Liver (tissue), 9 donors: ENCODE results near the gene LTBP4. TPM values are rescaled to one million over a fixed set of nuclear protein-coding genes. Genes with fewer than 3 reads are reported as not detected.

Experiments
- DNase-seq: peaks from one replicate; pipeline ENCODE4 v3.0.0-alpha.2; 2017; ENCODE audit warnings: low spot score
- H3K27ac ChIP-seq, 2 donors: one replicate each; pipeline ENCODE4 v1.7.0; 2013; ENCODE audit warnings: inconsistent platforms in 2 of 2, low read length in 2 of 2, control low read depth in 1 of 2, low read depth in 1 of 2, mild to moderate bottlenecking in 1 of 2
- H3K27me3 ChIP-seq, 4 donors: one replicate each; pipeline versions ENCODE4 v1.6.1 to v1.7.0; 2013; ENCODE audit warnings: low read length in 3 of 4, inconsistent platforms in 1 of 4, mild to moderate bottlenecking in 1 of 4, moderate library complexity in 1 of 4; ENCODE audit not compliant: control insufficient read depth in 4 of 4, insufficient read depth in 4 of 4
- H3K36me3 ChIP-seq, 4 donors: one replicate each; pipeline versions ENCODE4 v1.6.1 to v1.7.0; 2013; ENCODE audit warnings: low read length in 3 of 4, mild to moderate bottlenecking in 3 of 4, low read depth in 1 of 4, moderate library complexity in 1 of 4; ENCODE audit not compliant: control insufficient read depth in 4 of 4, insufficient read depth in 3 of 4
- H3K4me1 ChIP-seq, 4 donors: one replicate each; pipeline versions ENCODE4 v1.6.1 to v1.7.0; 2013; ENCODE audit warnings: low read length in 3 of 4, mild to moderate bottlenecking in 3 of 4, moderate library complexity in 1 of 4; ENCODE audit not compliant: control insufficient read depth in 4 of 4, insufficient read depth in 4 of 4
- H3K4me3 ChIP-seq, 3 donors: one replicate each; pipeline versions ENCODE4 v1.6.1 to v1.7.0; 2013; ENCODE audit warnings: low read length in 3 of 3, control low read depth in 1 of 3, low read depth in 1 of 3, mild to moderate bottlenecking in 1 of 3
- H3K9ac ChIP-seq, 2 donors: one replicate each; pipeline ENCODE4 v1.7.0; 2013; ENCODE audit warnings: low read length in 2 of 2, mild to moderate bottlenecking in 2 of 2, moderate library complexity in 2 of 2, control low read depth in 1 of 2, low read depth in 1 of 2
- H3K9me3 ChIP-seq, 4 donors: one replicate each; pipeline versions ENCODE4 v1.6.1 to v1.7.0; 2013; ENCODE audit warnings: low read length in 3 of 4; ENCODE audit not compliant: control insufficient read depth in 4 of 4
- EGR1 ChIP-seq, 2 donors: IDR thresholded peaks; 2 replicates each; pipeline ENCODE4 v1.6.1; 2016 to 2018; ENCODE audit warnings: antibody characterized with exemption in 2 of 2, low read depth in 2 of 2
- FOXA1 ChIP-seq: IDR thresholded peaks from 2 replicates; pipeline ENCODE4 v1.6.1; 2016; ENCODE audit warnings: antibody characterized with exemption
- FOXA2 ChIP-seq: IDR thresholded peaks from 2 replicates; pipeline ENCODE4 v1.6.1; 2016; ENCODE audit warnings: antibody characterized with exemption
- GABPA ChIP-seq, 2 donors: IDR thresholded peaks in 1 of 2; conservative IDR thresholded peaks in 1 of 2; 2 replicates each; pipeline ENCODE4 v1.6.1; 2016; ENCODE audit warnings: antibody characterized with exemption in 2 of 2, mild to moderate bottlenecking in 1 of 2, moderate library complexity in 1 of 2
- HNF4A ChIP-seq, 2 donors: conservative IDR thresholded peaks; 2 replicates each; pipeline ENCODE4 v1.6.1; 2016; ENCODE audit warnings: antibody characterized with exemption in 2 of 2, mild to moderate bottlenecking in 2 of 2
- HNF4G ChIP-seq: IDR thresholded peaks from 2 replicates; pipeline ENCODE4 v1.6.1; 2016; ENCODE audit warnings: antibody characterized with exemption
- JUND ChIP-seq, 2 donors: IDR thresholded peaks; 2 replicates each; pipeline ENCODE4 v1.6.1; 2016; ENCODE audit warnings: antibody characterized with exemption in 2 of 2
- NR2F2 ChIP-seq: IDR thresholded peaks from 2 replicates; pipeline ENCODE4 v1.6.1; 2016; ENCODE audit warnings: antibody characterized with exemption
- RAD21 ChIP-seq, 2 donors: IDR thresholded peaks; 2 replicates each; pipeline ENCODE4 v1.6.1; 2016; ENCODE audit warnings: antibody characterized with exemption in 2 of 2, mild to moderate bottlenecking in 2 of 2
- RXRA ChIP-seq, 2 donors: IDR thresholded peaks; 2 replicates each; pipeline ENCODE4 v1.6.1; 2017 to 2018; ENCODE audit warnings: antibody characterized with exemption in 2 of 2, mild to moderate bottlenecking in 1 of 2
- SP1 ChIP-seq: IDR thresholded peaks from 2 replicates; pipeline ENCODE4 v1.6.1; 2018; ENCODE audit warnings: antibody characterized with exemption, mild to moderate bottlenecking
- TAF1 ChIP-seq: conservative IDR thresholded peaks from 2 replicates; pipeline ENCODE4 v1.6.1; 2016; ENCODE audit warnings: antibody characterized with exemption, mild to moderate bottlenecking
- YY1 ChIP-seq: IDR thresholded peaks from 2 replicates; pipeline ENCODE4 v1.6.1; 2016; ENCODE audit warnings: antibody characterized with exemption, mild to moderate bottlenecking
- WGBS: extraction: QIAGEN DNeasy Blood & Tissue Kit; methylation state at CpG from one replicate; pipeline ENCODE4 v1.1.7; 2013; 5-methylcytosine and 5-hydroxymethylcytosine counted together
- polyA plus RNA-seq, 2 donors: library from polyadenylated mRNA; stranded (reverse) in 1 of 2; unstranded in 1 of 2; fragments of 200-250 nt in 1 of 2; fragments of >200 nt in 1 of 2; fragmentation: Nextera tagmentation in 1 of 2; extraction: Ambion mirVana in 1 of 2; gene quantifications; one replicate each; pipeline versions ENCODE4 v1.2.1 to v1.2.3, GENCODE V29; 2013 to 2015
- total RNA-seq, 2 donors: library from RNA; depleted of rRNA; stranded (reverse); fragments of >200 nt; gene quantifications; one replicate each; pipeline ENCODE4 v1.2.3, GENCODE V29; 2014
- TF ChIP-seq, protein P1 (sequence below): IDR thresholded peaks from 2 replicates; pipeline ENCODE4 v1.6.1; 2016; ENCODE audit warnings: antibody characterized with exemption
- TF ChIP-seq, protein P2 (sequence below): IDR thresholded peaks from 2 replicates; pipeline ENCODE4 v1.6.1; 2016; ENCODE audit warnings: antibody characterized with exemption
- TF ChIP-seq, protein P3 (sequence below): fragments of 150-350 bp; IDR thresholded peaks from 2 replicates; pipeline ENCODE4 v1.5.1; 2017; ENCODE audit warnings: improper control_type of control experiment, low read depth, low read length; ENCODE audit not compliant: missing input control
- TF ChIP-seq, protein P4 (sequence below): IDR thresholded peaks from 2 replicates; pipeline ENCODE4 v1.6.1; 2016; ENCODE audit warnings: antibody characterized with exemption
- TF ChIP-seq, protein P5 (sequence below): IDR thresholded peaks from 2 replicates; pipeline ENCODE4 v1.6.1; 2016; ENCODE audit warnings: antibody characterized with exemption, mild to moderate bottlenecking
- donor health status: healthy.
- donor health status: healthy.
- donor health status: healthy.
- donor health status: healthy.
- donor health status: healthy.

LTBP4 gene
- total and polyA plus RNA-seq, 4 donors, result 9.6 to 28.7 (median 17.8) TPM

DNA sequence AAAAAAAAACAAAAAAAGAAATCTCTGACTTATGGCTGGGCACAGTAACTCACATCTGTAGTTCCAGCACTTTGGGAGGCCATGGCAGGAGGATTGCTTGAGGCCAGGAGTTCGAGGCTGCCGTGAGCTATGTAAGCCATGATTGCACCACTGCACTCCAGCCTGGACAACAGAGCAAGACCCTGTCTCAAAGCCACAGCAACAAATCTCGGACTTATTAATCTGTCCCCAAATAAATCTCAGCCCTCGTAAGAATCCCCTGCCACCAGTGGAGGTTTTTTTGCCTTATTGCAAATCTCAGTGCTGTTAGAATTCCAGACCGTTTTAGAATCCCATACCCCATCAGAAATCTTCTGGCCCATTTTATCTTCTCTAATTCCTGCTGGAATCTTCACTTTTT lies 19.6 kb upstream of the LTBP4 start:
- Histone ChIP-seq H3K9ac (no peak overlapping the region), H3K27me3 (no peaks in the 10 kb centered on the region), H3K36me3 (peaks cover 3 to 16% (median 8%) of the 10 kb centered on the region in 4 donors), H3K4me3 (no peak overlapping the region), H3K27ac (no peak overlapping the region), H3K9me3 (no peaks in the 10 kb centered on the region), H3K4me1 (peaks cover 0 to 9% (median 5%) of the 10 kb centered on the region in 4 donors)
- no peak for DNase-seq
- TF ChIP-seq JUND (IDR thresholded peaks at IDR 0.05) (no peak), GABPA (IDR thresholded peaks at IDR 0.05 in 1 of 2, conservative IDR thresholded peaks at IDR 0.05 in 1 of 2) (no peak), EGR1 (IDR thresholded peaks at IDR 0.05; ENCODE audit: low read depth in 2 of 2) (no peak), SP1 (no peak), YY1 (no peak), HNF4G (no peak), FOXA2 (no peak), RXRA (IDR thresholded peaks at IDR 0.05) (no peak), RAD21 (IDR thresholded peaks at IDR 0.05) (no peak), FOXA1 (no peak), HNF4A (conservative IDR thresholded peaks at IDR 0.05) (no peak), TAF1 (no peak), NR2F2 (no peak)
- TF ChIP-seq, protein P1, sequence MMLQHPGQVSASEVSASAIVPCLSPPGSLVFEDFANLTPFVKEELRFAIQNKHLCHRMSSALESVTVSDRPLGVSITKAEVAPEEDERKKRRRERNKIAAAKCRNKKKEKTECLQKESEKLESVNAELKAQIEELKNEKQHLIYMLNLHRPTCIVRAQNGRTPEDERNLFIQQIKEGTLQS, result no peak
- TF ChIP-seq, protein P2, sequence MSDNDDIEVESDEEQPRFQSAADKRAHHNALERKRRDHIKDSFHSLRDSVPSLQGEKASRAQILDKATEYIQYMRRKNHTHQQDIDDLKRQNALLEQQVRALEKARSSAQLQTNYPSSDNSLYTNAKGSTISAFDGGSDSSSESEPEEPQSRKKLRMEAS, result no peak
- TF ChIP-seq, protein P3, sequence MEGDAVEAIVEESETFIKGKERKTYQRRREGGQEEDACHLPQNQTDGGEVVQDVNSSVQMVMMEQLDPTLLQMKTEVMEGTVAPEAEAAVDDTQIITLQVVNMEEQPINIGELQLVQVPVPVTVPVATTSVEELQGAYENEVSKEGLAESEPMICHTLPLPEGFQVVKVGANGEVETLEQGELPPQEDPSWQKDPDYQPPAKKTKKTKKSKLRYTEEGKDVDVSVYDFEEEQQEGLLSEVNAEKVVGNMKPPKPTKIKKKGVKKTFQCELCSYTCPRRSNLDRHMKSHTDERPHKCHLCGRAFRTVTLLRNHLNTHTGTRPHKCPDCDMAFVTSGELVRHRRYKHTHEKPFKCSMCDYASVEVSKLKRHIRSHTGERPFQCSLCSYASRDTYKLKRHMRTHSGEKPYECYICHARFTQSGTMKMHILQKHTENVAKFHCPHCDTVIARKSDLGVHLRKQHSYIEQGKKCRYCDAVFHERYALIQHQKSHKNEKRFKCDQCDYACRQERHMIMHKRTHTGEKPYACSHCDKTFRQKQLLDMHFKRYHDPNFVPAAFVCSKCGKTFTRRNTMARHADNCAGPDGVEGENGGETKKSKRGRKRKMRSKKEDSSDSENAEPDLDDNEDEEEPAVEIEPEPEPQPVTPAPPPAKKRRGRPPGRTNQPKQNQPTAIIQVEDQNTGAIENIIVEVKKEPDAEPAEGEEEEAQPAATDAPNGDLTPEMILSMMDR, result no peak
- TF ChIP-seq, protein P4, sequence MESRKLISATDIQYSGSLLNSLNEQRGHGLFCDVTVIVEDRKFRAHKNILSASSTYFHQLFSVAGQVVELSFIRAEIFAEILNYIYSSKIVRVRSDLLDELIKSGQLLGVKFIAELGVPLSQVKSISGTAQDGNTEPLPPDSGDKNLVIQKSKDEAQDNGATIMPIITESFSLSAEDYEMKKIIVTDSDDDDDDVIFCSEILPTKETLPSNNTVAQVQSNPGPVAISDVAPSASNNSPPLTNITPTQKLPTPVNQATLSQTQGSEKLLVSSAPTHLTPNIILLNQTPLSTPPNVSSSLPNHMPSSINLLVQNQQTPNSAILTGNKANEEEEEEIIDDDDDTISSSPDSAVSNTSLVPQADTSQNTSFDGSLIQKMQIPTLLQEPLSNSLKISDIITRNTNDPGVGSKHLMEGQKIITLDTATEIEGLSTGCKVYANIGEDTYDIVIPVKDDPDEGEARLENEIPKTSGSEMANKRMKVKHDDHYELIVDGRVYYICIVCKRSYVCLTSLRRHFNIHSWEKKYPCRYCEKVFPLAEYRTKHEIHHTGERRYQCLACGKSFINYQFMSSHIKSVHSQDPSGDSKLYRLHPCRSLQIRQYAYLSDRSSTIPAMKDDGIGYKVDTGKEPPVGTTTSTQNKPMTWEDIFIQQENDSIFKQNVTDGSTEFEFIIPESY, result no peak
- TF ChIP-seq, protein P5, sequence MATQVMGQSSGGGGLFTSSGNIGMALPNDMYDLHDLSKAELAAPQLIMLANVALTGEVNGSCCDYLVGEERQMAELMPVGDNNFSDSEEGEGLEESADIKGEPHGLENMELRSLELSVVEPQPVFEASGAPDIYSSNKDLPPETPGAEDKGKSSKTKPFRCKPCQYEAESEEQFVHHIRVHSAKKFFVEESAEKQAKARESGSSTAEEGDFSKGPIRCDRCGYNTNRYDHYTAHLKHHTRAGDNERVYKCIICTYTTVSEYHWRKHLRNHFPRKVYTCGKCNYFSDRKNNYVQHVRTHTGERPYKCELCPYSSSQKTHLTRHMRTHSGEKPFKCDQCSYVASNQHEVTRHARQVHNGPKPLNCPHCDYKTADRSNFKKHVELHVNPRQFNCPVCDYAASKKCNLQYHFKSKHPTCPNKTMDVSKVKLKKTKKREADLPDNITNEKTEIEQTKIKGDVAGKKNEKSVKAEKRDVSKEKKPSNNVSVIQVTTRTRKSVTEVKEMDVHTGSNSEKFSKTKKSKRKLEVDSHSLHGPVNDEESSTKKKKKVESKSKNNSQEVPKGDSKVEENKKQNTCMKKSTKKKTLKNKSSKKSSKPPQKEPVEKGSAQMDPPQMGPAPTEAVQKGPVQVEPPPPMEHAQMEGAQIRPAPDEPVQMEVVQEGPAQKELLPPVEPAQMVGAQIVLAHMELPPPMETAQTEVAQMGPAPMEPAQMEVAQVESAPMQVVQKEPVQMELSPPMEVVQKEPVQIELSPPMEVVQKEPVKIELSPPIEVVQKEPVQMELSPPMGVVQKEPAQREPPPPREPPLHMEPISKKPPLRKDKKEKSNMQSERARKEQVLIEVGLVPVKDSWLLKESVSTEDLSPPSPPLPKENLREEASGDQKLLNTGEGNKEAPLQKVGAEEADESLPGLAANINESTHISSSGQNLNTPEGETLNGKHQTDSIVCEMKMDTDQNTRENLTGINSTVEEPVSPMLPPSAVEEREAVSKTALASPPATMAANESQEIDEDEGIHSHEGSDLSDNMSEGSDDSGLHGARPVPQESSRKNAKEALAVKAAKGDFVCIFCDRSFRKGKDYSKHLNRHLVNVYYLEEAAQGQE, result no peak
- WGBS, result 96% methylated on average over 5 of the region's 5 CpGs
